ENCODE results near the gene ANKRD63.

Gene ANKRD63

GRCh38 chr15:40252438-40253166 is 30.3 kb downstream of the ANKRD63 start:
- Histone ChIP-seq H3K9me3 (no peaks in the 10 kb centered on the region), H3K27me3 (peaks cover 62% of the 10 kb centered on the region), H3K4me3 (ENCODE audit: low read depth in 1 of 2, low read length in 1 of 2) (peak overlapping the region; percentile 10 to 57), H3K4me1 (ENCODE audit: control insufficient read depth in 1 of 2, insufficient read depth in 1 of 2, low read depth in 1 of 2, low read length in 1 of 2) (peaks cover 11 to 17% of the 10 kb centered on the region in 2 experiments), H3K27ac (no peak overlapping the region), H3K36me3 (no peaks in the 10 kb centered on the region)
- TF ChIP-seq, protein P1, sequence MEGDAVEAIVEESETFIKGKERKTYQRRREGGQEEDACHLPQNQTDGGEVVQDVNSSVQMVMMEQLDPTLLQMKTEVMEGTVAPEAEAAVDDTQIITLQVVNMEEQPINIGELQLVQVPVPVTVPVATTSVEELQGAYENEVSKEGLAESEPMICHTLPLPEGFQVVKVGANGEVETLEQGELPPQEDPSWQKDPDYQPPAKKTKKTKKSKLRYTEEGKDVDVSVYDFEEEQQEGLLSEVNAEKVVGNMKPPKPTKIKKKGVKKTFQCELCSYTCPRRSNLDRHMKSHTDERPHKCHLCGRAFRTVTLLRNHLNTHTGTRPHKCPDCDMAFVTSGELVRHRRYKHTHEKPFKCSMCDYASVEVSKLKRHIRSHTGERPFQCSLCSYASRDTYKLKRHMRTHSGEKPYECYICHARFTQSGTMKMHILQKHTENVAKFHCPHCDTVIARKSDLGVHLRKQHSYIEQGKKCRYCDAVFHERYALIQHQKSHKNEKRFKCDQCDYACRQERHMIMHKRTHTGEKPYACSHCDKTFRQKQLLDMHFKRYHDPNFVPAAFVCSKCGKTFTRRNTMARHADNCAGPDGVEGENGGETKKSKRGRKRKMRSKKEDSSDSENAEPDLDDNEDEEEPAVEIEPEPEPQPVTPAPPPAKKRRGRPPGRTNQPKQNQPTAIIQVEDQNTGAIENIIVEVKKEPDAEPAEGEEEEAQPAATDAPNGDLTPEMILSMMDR (IDR thresholded peaks at IDR 0.05), result no peak

- TF ChIP-seq, protein P1 (IDR thresholded peaks at IDR 0.05), result no peak
- H3K4me3 ChIP-seq (ENCODE audit: low read depth in 1 of 2, low read length in 1 of 2), result peak overlapping the region in 1 of 2 experiments; percentile 57
- peaks cover 11 to 17% of the 10 kb centered on the region in 2 experiments for H3K4me1 ChIP-seq (ENCODE audit: control insufficient read depth in 1 of 2, insufficient read depth in 1 of 2, low read depth in 1 of 2, low read length in 1 of 2)
- H3K36me3 ChIP-seq, result no peaks in the 10 kb centered on the region
- peaks cover 62% of the 10 kb centered on the region for H3K27me3 ChIP-seq
- no peak overlapping the region for H3K27ac ChIP-seq
- H3K9me3 ChIP-seq, result no peaks in the 10 kb centered on the region
Observed at GRCh38 chr15:40252141-40252437, 30.8 kb downstream of the ANKRD63 start.

- H3K4me1 ChIP-seq (ENCODE audit: control insufficient read depth in 1 of 2, insufficient read depth in 1 of 2, low read depth in 1 of 2, low read length in 1 of 2), result peaks cover 11 to 17% of the 10 kb centered on the region in 2 experiments
Observed at GRCh38 chr15:40251486-40252140, 31.3 kb downstream of the ANKRD63 start.

DNA sequence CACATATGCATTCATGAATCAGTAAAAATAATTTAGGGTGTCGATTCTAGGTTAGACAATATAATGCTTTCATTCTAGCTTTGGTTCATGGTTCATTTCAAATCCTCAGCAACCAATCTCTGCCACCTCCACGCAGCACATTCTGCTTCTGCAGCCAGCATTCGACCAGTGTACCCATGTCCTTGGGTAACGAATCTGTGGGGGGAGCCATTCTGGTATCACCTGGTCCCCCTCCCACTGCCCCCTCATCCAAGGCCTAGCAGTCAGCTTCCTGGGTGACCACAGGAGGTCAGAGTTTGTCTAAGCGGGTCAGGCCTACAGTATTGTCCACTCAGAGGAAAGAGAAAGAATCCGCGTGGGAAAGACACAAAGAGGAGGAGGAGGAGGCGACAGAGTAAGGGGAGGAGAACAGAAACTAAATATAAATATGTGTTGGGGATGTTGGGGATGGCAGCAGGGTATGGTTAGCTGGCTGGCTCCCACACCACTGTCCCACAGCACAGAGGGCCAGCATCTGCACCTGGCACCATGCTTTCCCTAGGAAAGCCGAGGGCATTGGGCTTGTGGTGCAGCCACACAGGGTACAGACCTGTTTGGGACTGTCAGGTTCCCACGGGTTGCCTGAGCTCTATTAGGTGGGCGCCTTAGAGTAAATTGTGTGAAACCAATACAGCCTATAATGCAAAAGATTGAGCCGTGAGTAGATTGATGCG is 31.9 kb downstream of the ANKRD63 start:
- Histone ChIP-seq H3K27ac (no peak overlapping the region), H3K4me3 (ENCODE audit: low read depth in 1 of 2, low read length in 1 of 2) (no peak overlapping the region), H3K27me3 (peaks cover 62% of the 10 kb centered on the region), H3K4me1 (ENCODE audit: control insufficient read depth in 1 of 2, insufficient read depth in 1 of 2, low read depth in 1 of 2, low read length in 1 of 2) (peaks cover 11 to 17% of the 10 kb centered on the region in 2 experiments), H3K36me3 (no peaks in the 10 kb centered on the region), H3K9me3 (no peaks in the 10 kb centered on the region)
- TF ChIP-seq, protein P1 (IDR thresholded peaks at IDR 0.05), result no peak

More at GRCh38 chr15:40251486-40252140, 31.3 kb downstream of the ANKRD63 start:
- H3K4me3 ChIP-seq (ENCODE audit: low read depth in 1 of 2, low read length in 1 of 2), result peak overlapping the region in 1 of 2 experiments; percentile 57
- H3K9me3 ChIP-seq, result no peaks in the 10 kb centered on the region
- H3K27ac ChIP-seq, result no peak overlapping the region
- no peaks in the 10 kb centered on the region for H3K36me3 ChIP-seq
- H3K27me3 ChIP-seq, result peaks cover 62% of the 10 kb centered on the region
- TF ChIP-seq, protein P1 (IDR thresholded peaks at IDR 0.05), result no peak

DNA sequence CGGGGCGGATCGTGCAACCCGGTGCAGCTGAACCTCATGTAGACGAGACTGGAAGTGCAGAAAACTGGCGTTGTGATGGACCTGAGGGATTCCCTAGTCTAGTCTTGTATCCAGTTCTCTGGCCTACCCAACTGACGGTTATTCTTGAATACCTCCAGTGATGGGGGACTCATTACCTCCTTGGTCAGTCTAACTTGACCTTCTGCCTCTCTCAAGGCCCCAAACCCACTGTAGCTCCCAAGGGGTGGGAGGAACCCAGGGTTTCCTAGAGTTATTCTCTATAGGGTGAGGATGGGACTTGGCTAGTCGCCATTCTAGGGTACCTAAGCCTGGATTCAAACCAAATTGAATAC is 32.6 kb downstream of the ANKRD63 start:
- no peak overlapping the region for H3K4me3 ChIP-seq (ENCODE audit: low read depth in 1 of 2, low read length in 1 of 2)
- peaks cover 62% of the 10 kb centered on the region for H3K27me3 ChIP-seq
- H3K27ac ChIP-seq, result no peak overlapping the region
- H3K9me3 ChIP-seq, result no peaks in the 10 kb centered on the region
- H3K4me1 ChIP-seq (ENCODE audit: control insufficient read depth in 1 of 2, insufficient read depth in 1 of 2, low read depth in 1 of 2, low read length in 1 of 2), result peaks cover 11 to 17% of the 10 kb centered on the region in 2 experiments
- TF ChIP-seq, protein P1 (IDR thresholded peaks at IDR 0.05), result no peak
- H3K36me3 ChIP-seq, result no peaks in the 10 kb centered on the region

All from neutrophil (primary cell).